Stimulated activated CD8-positive, alpha-beta memory T cell treated with anti-CD3 and anti-CD28 coated beads, Interleukin-12 subunit alpha, Interleukin-12 subunit beta, amount 100 ng/mL, for 4 hours (primary cell): Measurements from ENCODE around the gene PLAC1.

Experiments
- DNase-seq: peaks from one replicate; pipeline ENCODE4 v3.0.0-alpha.2; 2020; ENCODE audit warnings: low read depth

Gene PLAC1

DNA sequence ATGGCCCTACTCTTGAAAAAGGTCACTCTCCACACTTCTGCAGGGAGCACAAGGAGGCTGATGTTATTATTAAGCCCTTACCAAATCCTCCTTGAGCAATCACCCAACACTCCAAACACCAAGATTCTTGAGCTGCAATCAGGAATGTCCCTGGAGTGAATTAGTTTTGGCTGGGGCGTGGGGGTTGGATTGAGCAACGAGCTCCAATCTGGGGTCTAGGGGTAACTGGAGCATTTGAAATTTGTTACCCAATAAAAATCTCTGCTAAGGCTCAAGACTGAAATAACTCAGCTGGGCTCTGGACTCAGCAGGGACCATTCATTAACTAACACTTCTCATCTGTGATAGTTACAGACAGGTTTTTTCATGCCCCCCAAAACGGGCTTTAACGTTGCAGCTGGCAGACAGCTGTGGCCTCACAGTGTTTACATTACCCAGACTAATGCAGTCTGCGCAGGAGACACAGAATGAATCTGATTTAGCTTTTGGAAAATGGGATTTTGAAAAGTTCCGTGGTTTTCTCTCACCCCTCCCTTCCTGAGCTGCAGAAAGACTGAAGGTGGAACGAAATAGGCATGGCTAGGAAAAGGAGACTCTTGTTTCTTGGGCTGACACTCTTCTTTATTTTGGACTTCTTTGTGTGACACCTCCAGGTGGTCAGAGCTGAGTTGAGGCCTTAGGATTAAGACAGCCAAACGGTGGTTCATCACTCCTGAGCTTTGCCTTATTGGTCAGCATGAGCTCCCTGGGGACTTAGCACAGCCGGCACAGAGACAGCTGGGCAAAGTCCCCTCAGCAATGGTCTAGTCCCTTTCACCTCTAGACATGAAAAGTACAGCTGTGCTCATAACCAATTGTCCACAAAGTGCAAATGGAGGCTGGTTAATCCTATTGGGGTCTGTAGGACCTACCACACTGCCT lies 26.6 kb downstream of the PLAC1 start:
- no peak for DNase-seq

DNA sequence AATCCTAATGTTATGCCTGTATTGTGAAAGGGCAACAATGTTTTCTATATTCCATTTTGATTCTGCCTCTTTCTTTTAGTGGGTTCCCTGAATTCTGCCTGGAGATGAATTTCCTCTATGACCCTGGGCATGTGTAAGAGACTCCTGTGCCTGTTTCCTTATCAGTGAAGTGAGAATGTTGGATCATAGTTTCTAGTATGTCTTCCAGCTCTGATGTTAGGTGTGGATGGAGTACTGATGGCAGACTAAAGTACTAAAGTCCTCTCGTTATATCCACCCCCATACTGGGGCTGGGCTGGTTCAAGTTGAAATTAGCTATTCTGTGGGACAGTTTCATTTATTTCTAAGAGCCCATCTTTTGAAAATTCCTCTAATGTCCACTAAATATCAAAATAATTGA lies 29.6 kb downstream of the PLAC1 start:
- no peak for DNase-seq

DNA sequence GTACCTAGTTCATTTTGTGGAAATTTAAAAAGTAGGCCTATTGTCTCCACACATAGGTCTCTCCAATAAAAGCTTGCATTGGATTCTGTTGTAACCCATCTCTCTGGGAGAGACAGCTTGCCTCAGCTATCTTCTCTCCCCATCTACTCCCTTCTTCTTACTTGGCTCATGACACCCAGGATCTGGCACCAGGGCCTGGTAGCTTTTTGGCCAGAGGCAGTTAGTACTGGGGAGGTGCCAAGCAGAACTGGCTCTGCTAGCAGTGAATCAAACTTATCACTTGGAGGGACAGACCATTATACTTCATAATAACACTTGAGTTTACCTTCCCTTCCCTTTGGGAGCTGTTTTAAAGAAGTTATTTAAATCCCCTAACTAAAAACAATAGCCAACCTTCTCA lies 31.8 kb downstream of the PLAC1 start:
- DNase-seq, result no peak

DNA sequence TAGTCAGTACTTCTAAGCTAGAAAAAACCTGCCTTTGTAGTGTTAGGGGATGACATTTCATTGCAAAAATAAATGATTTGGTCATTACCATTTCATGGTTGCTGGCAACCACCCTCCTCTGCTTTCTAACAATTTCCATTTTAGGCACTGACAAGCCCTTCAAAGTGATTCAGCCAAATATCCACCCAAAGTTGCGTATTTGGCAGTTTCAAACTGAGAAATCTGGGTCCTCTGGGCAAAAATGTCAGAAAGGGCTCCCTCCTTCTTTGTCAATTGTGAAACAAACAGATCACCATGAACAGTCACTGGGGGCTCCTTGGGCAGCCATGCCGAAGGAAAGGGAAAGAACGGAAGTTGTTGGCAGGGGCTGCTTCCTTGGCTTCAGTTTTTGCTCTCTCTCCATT lies 33.0 kb downstream of the PLAC1 start:
- DNase-seq, result no peak

DNA sequence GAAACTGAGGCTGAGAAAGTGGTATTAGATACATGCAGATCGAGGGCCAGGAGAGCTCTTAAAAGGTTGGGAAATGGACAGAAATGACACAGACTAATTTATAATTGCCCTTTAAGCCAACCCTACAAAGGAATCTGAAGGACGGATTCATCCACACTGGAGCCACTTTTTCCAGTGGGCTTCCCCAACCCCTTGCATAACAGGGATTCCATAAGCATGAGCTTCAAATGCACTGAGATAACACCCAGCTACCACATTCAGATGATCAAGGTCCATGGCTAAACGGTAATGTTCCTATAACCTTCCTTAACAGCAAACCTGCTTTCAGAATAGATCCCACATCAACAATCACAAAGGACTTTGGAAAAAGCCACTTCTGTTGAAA lies 34.2 kb downstream of the PLAC1 start:
- no peak for DNase-seq

DNA sequence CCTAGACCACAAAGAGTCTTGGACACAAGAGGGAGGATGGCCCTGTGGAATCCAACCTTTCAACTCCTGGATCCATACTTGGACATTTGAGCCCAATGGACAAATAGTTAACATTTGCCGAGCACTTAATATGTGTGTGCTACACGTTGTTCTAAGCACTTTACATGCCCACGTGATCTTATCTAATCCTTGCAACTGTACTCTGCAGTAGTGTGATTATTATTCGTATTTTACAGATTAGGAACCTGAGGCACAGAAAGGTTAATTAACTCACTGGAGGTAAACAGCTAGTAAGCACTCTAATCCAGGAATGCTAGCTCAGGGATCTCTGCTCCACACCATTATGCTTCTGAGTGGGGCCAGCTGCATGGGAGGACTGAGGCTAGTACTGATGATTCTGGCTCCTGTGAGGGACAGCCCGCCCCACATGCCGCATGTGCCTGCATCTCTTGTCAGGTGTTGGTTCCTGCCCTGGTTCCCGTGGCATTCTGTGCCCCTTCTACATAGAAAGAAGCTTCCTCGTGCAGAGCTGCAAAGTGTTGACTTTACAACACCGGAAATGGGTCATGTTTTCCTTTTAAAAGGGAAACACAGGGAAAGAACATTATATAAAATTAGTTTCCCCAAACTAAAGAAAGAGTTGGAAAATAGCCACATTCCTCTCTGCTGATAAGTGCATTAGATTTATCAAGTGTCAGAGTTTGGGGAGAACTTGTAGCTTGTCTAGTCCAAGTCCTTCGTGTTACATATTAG lies 34.8 kb downstream of the PLAC1 start:
- no peak for DNase-seq

DNA sequence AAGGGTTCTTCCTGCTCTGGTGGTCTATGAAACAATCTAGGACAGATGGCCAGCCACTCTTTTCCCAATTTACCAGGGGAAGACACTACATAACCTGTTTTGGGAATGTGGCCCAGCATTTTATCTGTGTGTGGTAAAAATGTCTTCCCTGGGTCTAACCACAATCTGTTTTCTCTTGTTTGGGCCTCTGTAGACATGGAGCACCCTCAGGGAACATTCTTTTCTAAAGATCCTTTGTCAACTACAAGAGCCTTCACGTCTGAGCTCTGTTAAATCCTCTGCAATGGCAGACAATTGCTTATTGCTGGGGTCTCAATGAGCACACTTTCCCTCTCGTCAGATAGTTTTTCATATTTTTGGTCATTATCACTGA lies 35.5 kb downstream of the PLAC1 start:
- no peak for DNase-seq

DNA sequence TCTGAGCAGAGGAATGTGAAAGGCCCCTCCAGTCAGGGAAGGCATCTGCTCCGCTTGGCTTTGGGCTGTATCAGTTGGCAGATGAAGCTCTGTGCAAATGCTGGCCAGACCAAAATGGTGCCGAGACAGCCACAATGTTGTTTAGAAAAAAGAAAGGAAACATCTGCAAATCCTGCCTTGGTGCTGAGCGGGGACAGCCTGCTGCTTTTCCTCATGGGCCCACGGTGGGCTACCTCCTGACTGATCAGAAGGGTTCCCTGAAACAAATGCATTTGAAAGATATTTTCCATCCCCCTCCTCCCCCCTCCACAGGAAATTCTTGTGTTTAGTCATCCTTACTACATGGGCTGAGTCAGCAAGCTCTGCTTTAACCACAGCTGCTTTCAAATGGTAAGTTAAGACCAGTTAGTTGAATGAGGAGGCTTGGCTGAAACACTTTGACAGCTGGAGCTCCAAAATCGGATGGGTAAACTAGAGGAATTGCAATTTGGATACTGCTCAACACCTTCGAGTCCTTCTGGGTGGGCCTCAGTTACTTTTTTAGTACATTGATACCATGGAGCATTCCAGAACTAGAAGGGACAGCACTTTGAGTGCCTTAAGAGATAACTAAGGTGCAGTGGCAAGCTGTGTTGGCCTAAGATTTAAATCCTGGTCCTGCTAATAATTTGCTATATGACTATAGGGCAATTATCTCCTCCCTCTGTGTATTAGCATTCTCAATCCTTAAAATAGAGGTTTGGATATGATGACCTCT lies 36.0 kb downstream of the PLAC1 start:
- no peak for DNase-seq

DNA sequence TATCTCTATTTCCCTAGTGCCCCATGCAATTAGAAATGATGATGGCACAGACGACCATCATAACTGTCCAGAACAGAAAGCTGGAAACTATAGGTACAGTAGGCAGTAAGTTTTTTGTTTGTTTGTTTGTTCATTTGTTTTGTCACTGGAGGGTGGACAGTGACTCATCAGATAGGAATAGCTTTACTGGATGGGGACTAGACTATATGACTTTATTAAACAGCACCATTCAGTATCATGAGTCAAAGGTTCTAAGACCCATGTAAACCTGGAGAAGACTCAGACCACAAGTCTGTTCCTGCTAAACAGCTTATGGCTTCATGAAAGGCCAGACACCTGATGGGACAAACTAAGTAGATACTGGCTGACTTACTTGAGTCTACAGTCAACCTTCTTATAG lies 38.4 kb downstream of the PLAC1 start:
- no peak for DNase-seq

DNA sequence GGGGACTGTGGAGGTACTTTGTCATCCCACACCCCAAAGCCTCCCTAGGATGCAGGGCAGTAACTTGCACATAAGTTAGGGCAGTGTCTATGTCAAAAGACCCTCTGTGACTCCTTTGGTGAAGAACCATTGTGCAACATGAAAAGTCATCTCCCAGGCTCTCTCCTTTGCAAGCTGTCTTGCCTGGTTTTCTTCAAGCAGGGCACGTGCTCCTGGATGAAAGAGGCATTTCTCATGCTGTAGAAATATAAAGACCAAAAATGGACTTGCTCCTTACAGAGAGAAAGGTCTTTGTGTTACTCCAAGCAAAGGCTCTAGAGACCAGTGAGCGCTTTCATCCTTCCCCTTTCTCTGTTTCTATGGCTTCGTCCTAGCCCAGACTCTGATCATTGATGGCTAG lies 44.9 kb downstream of the PLAC1 start:
- DNase-seq, result no peak

DNA sequence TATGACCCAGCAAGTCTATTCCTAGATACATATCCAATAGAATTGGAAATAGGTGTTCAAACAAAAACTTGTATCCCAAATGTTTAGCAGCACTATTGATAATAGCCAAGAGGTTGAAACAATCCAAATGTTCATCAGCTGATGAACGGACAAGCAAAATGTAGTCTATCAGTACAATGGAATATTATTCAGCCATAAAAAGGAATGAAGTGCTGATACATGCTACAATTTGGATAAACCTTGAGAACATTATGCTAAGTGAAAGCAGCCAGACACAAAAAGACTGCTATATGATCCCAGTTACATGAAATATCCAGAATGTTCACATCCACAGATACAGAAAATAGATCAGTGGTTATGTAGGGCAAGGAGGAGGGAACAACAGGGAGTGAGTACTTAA lies 50.1 kb downstream of the PLAC1 start:
- DNase-seq, result no peak

DNA sequence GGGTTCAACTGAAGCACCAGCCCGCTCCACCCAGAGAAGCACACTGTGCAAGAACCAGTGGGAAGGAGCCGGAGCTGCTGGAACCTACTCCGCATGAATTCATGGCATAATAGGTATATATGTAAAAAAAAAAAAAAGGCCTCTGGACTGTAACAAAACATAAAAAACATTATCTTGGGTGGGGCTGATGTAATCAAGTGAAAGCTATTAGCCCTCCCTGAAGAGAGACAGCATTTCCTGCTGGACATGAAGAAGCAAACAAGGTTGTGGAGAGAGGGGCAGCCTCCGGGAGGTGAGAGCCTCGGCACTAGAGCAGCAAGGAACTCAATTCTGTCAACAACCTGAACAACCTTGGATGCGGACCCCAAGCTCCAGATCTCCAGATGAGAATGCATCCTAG lies 50.7 kb downstream of the PLAC1 start:
- DNase-seq, result no peak

DNA sequence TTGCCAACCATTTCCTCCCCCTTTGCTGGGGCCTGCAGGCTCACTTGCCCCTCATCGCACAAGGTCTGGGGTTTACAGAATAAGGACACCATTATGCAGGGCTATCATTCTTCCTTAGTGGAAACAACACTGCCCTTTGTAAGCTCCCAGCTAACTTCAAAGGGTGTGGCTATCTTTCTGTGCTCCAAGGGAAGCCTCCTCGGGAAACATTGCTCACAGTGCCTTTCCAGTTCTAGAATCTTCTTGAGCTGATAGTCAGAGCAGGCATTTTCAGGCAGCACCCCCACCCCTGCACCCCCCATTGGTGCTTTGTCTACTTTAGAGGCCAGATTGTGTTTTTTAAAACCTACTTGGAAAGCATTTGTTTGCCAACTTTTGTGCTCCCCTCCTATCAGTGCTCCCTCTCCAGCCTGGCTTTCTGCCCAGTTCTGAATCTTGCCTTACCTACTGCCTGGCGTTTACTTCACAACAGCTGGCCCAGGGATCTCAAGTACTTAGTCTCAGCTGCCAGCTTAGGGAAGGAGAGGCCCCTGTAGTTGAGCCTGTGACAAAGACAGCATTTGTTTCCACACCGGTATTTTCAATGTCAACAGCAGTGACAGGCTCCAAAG lies 53.5 kb downstream of the PLAC1 start:
- DNase-seq, result no peak

DNA sequence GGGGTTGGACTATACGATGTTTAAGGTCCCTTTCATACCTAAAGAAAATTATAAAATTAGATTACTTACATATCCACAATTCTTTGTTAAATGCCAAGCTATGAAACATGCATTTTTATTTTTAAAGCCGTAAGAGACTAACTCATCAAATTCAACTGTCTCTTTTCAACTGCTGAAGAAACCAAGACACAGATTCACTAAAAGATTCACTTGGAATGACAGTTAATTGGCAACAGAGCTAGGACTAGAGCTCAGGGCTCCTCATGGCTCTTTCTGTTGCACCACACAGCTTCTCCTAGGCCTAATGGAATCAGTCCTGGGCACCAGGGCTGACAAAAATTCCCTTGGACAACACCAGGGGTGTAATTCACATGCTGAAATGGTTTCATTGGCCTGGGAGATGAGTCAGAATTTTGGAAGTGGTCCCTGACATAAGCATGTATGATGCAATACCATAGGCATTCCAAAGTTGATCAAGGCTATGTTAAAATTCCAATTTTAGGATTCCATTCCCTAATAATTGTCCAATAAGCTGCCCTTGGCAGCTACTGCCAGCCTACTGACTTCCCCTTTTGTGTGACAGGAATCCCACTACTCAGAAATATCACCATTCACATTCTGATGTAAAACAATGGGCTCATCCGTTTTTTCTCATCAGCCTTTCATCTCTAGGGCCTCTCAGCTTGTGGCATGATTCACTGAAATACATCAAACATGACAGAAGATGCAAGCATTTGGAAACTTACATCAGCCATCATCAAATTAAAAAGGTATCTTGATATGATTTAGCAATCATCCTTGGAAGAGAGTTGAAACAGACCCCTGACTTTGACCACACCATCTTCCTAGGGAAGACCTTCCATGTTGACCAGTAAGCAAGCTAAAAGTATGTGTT lies 54.2 kb downstream of the PLAC1 start:
- no peak for DNase-seq

DNA sequence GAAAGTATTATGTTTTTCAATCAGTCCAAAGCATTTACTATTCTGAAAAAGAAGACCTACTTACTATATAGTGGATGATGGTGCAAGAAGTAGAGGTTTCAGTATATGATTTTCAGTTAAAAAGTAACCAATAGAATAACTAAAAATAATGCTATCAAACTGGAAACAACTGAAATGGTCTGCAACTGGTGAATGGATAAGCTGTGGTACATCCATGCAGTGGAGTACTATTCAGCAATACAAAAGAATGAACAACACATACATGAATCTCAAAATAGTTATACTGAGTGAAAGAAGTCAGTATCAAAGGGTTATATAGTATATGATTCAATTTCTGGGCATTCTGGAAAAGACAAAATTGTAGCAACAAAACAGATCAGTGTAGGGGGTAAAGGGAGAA lies 55.9 kb downstream of the PLAC1 start:
- DNase-seq, result no peak

DNA sequence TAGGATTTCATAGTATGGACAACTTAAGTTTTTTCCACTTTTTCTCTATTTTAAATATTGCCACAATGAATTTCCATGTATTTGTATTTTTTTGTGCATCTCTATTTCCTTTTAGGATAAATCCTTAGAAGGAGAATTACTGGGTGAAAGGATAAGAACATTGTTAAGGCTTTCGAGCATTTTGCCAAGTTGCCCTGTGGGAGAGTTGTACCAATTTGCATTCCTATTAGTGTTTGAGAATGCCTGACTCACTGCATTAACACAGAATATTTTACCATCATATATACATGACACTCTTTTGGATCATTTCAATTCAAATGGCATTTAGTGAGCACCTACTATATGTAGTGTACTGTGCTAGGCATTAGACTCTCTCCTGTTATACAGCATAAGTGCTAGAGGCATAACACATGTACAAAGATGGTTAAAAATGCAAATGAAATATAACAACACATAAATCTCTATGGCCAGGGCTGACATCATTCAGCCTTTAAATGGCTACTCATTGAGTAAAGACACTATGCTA lies 57.0 kb downstream of the PLAC1 start:
- no peak for DNase-seq

DNA sequence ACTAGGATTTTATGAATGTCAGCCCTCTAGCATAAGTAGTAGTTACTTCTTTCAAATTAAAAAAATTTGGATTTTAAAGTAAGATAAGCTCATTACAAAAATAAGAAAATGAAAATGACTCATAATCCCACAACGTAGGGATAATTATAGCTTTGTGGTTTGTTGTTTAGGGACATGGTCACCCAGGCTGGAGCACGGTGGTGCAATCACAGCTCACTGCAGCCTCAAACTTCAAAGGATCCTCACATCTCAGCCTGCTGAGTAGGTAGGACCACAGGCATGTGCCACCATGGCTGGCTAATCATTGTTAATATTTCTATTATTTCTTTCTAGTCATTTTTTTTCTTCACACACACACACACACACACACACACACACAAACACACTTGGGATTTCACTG lies 57.6 kb downstream of the PLAC1 start:
- no peak for DNase-seq

DNA sequence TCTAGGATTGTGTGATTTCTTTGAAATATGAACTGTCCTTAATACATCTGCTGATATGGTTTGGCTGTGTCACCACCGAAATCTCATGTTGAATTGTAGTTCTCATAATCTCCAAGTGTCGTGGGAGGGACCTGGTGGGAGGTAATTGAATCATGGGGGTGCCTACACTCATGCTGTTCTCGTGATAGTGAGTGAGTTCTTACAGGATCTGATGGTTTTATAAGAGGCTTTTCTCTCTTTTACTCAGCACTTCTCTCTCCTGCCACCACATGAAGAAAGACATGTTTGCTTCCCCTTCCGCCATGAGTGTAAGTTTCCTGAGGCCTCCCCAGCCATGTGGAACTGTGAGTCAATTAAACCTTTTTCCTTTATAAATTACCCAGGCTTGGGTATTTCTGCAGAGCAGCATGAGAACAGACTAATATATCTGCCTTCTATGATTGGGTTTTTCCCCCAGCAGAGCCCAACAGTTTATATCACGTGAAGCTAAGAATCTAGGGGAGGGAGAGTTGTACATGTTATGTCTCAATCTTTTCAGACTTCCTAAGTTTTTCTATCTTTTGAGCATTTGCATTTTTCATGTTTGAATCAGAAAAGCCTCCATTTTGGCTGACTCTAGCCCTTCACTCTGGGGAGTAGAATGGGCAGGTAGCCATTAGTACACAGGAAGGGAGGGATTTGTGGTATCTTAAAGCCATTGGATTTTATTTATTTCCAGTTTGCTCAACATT lies 58.9 kb downstream of the PLAC1 start:
- DNase-seq, result no peak

DNA sequence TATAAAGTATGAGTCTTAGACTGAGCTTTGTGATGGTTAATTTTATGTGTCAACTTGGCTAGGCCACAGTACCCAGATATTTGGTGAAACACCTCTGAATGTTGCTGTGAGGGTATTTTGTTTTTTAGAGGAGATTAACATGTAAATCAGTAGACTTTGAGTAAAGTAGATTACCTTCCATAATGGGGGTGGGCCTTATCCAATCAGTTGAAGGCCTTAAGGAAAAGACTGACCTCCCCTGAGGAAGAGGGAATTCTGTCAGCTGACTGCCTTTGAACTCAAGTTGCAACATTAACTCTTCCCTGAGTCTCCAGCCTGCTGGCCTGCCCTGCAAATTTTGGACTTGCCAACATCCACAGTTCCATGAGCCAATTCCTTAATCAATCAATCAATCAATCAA lies 66.0 kb downstream of the PLAC1 start:
- DNase-seq, result no peak

DNA sequence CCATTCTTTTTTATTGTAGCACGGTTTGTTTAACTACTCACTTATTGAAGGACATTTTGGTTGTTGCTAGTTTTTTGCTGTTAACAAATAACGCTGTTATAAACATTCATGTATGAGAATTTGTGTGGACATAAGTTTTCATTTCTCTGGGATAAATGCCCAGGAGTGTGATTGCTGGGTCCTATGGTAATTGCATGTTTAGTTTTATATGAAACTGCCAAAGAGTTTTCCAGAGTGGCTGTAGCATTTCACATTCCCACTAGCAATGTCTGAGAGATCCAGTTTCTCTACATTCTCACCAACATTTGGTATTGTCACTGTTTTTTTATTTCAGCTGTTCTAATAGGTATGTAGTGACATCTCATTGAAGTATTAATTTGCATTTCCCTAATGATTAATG lies 66.8 kb downstream of the PLAC1 start:
- DNase-seq, result no peak
